H1 (cell line): ENCODE measurements around the gene FBXO30. TPM values are rescaled to one million over a fixed set of nuclear protein-coding genes. Genes with fewer than 3 reads are reported as not detected.

Experiments
- CTCF ChIA-PET: fragments of 300-600 bp; sonication (Branson Sonifier 250); formaldehyde crosslinking; loops from one replicate; lab custom pipeline; 2021; ENCODE audit not compliant: partially characterized antibody; lab: Charles Lee
- POLR2A ChIA-PET: fragments of 300-600 bp; sonication (Branson Sonifier 250); formaldehyde crosslinking; loops from one replicate; lab custom pipeline; 2021; ENCODE audit warnings: inconsistent platforms; ENCODE audit not compliant: partially characterized antibody; lab: Charles Lee
- DNase-seq, 2 experiments: peaks; one replicate each; pipeline versions ENCODE4 v3.0.0 to v3.0.0-alpha.2; 2010 to 2022; ENCODE audit warnings: low spot score in 2 of 2, low read depth in 1 of 2, mixed read lengths in 1 of 2
- FAIRE-seq: peaks from 2 replicates; lab custom pipeline; 2011; peaks lifted over from hg19 to GRCh38; lab: Jason Lieb, UNC
- H2AFZ ChIP-seq: 2 replicates; pipeline ENCODE4 v1.8.1; 2012; ENCODE audit warnings: low read length, inconsistent platforms
- H2AK5ac ChIP-seq: 2 replicates; pipeline ENCODE4 v1.6.1; 2013; ENCODE audit warnings: low read depth, low read length
- H2BK120ac ChIP-seq: replicated peaks from 2 replicates; pipeline ENCODE3; 2013; ENCODE audit warnings: low read depth, low read length, inconsistent platforms
- H2BK12ac ChIP-seq: 2 replicates; pipeline ENCODE4 v1.6.1; 2013; ENCODE audit warnings: low read depth, low read length
- H2BK15ac ChIP-seq: 2 replicates; pipeline ENCODE4 v1.6.1; 2013; ENCODE audit warnings: low read length
- H2BK20ac ChIP-seq: 2 replicates; pipeline ENCODE4 v1.6.1; 2013; ENCODE audit warnings: low read length
- H2BK5ac ChIP-seq: 2 replicates; pipeline ENCODE4 v1.6.1; 2013; ENCODE audit warnings: low read depth, low read length
- H3K14ac ChIP-seq: 2 replicates; pipeline ENCODE4 v1.6.1; 2013; ENCODE audit warnings: inconsistent platforms; ENCODE audit not compliant: insufficient read length
- H3K18ac ChIP-seq: 2 replicates; pipeline ENCODE4 v1.6.1; 2013; ENCODE audit warnings: low read length; ENCODE audit errors: extremely low read depth
- H3K23ac ChIP-seq: 2 replicates; pipeline ENCODE4 v1.6.1; 2013; ENCODE audit warnings: inconsistent platforms; ENCODE audit not compliant: insufficient read length
- H3K23me2 ChIP-seq: 2 replicates; pipeline ENCODE4 v1.6.1; 2013; ENCODE audit warnings: low read depth, low read length
- H3K27ac ChIP-seq: 2 replicates; pipeline ENCODE4 v1.6.1; 2011; ENCODE audit warnings: low read depth, low read length, inconsistent platforms
- H3K27me3 ChIP-seq, 4 experiments: replicated peaks in 1 of 4; 1 replicate in 1 of 4; 2 replicates in 3 of 4; pipeline versions ENCODE4 v1.6.1 to v1.8.1; 2011 to 2013; ENCODE audit warnings: low read length in 3 of 4, mild to moderate bottlenecking in 3 of 4, inconsistent platforms in 2 of 4, mixed read lengths in 2 of 4, moderate library complexity in 1 of 4; ENCODE audit not compliant: control insufficient read depth in 3 of 4, insufficient read depth in 3 of 4; ENCODE audit errors: extremely low read depth in 1 of 4
- H3K36me3 ChIP-seq, 4 experiments: 2 replicates each; pipeline versions ENCODE4 v1.6.1 to v1.8.1; 2011 to 2013; ENCODE audit warnings: mild to moderate bottlenecking in 4 of 4, low read length in 3 of 4, moderate library complexity in 2 of 4, control low read depth in 1 of 4, inconsistent platforms in 1 of 4; ENCODE audit not compliant: insufficient read depth in 4 of 4, control insufficient read depth in 2 of 4
- H3K4ac ChIP-seq: replicated peaks from 2 replicates; pipeline ENCODE3; 2013; ENCODE audit warnings: low read length, low read depth, mixed read lengths, inconsistent platforms; ENCODE audit not compliant: insufficient read length
- H3K4me1 ChIP-seq, 4 experiments: replicated peaks in 1 of 4; 1 replicate in 1 of 4; 2 replicates in 3 of 4; pipeline versions ENCODE4 v1.6.1 to v1.8.1; 2011 to 2013; ENCODE audit warnings: low read length in 3 of 4, inconsistent platforms in 2 of 4, mixed read lengths in 1 of 4; ENCODE audit not compliant: insufficient read depth in 4 of 4, control insufficient read depth in 3 of 4
- H3K4me2 ChIP-seq, 2 experiments: 2 replicates each; pipeline versions ENCODE4 v1.6.1 to v1.8.1; 2011 to 2013; ENCODE audit warnings: low read depth in 2 of 2, low read length in 2 of 2, control low read depth in 1 of 2, inconsistent platforms in 1 of 2, mild to moderate bottlenecking in 1 of 2; ENCODE audit not compliant: insufficient read depth in 1 of 2
- H3K4me3 ChIP-seq, 4 experiments: fragments of 200-600, 300-600 bp in 1 of 4; sonication (generic), shearing (Covaris generic), sonication (Bioruptor Twin) in 1 of 4; 2 replicates each; pipeline versions ENCODE4 v1.5.1 to v1.8.1; 2011 to 2016; ENCODE audit warnings: low read length in 4 of 4, low read depth in 3 of 4, control low read depth in 2 of 4, inconsistent platforms in 2 of 4, mild to moderate bottlenecking in 2 of 4, mixed read lengths in 1 of 4, moderate library complexity in 1 of 4; ENCODE audit not compliant: insufficient read depth in 2 of 4; ENCODE audit errors: extremely low read depth in 1 of 4
- H3K56ac ChIP-seq: replicated peaks from 2 replicates; pipeline ENCODE3; 2013; ENCODE audit warnings: low read depth, mild to moderate bottlenecking, mixed read lengths, low read length, inconsistent platforms; ENCODE audit not compliant: insufficient read length
- H3K79me1 ChIP-seq: 2 replicates; pipeline ENCODE4 v1.6.1; 2013; ENCODE audit warnings: low read depth, low read length, control low read depth
- H3K79me2 ChIP-seq, 2 experiments: 2 replicates each; pipeline versions ENCODE4 v1.6.1 to v1.8.1; 2012 to 2013; ENCODE audit warnings: low read length in 2 of 2, mild to moderate bottlenecking in 2 of 2, inconsistent platforms in 1 of 2; ENCODE audit not compliant: insufficient read depth in 2 of 2, control insufficient read depth in 1 of 2
- H3K9ac ChIP-seq, 4 experiments: replicated peaks in 1 of 4; 1 replicate in 1 of 4; 2 replicates in 3 of 4; pipeline versions ENCODE4 v1.6.1 to v1.8.1; 2011 to 2013; ENCODE audit warnings: low read depth in 3 of 4, low read length in 3 of 4, control low read depth in 2 of 4, mild to moderate bottlenecking in 2 of 4, moderate library complexity in 2 of 4, inconsistent platforms in 1 of 4; ENCODE audit errors: extremely low read depth in 1 of 4
- H3K9me3 ChIP-seq, 2 experiments: 2 replicates each; pipeline versions ENCODE4 v1.6.1 to v1.8.1; 2012 to 2013; ENCODE audit warnings: mild to moderate bottlenecking in 2 of 2, moderate library complexity in 2 of 2, control low read depth in 1 of 2, inconsistent platforms in 1 of 2, low read depth in 1 of 2, low read length in 1 of 2, mixed read lengths in 1 of 2; ENCODE audit not compliant: insufficient read depth in 2 of 2
- H4K20me1 ChIP-seq, 2 experiments: replicated peaks in 1 of 2; 2 replicates each; pipeline versions ENCODE3 to v1.8.1; 2011 to 2013; ENCODE audit warnings: inconsistent platforms in 2 of 2, low read length in 2 of 2, mild to moderate bottlenecking in 1 of 2; ENCODE audit not compliant: insufficient read depth in 2 of 2, control insufficient read depth in 1 of 2
- H4K5ac ChIP-seq: 2 replicates; pipeline ENCODE4 v1.6.1; 2013; ENCODE audit warnings: low read length, low read depth, mixed read lengths, inconsistent platforms; ENCODE audit not compliant: insufficient read length
- H4K8ac ChIP-seq: 2 replicates; pipeline ENCODE4 v1.8.0; 2013; ENCODE audit warnings: mild to moderate bottlenecking, moderate library complexity, low read length, inconsistent platforms; ENCODE audit not compliant: insufficient read depth; ENCODE audit errors: extremely low read depth
- H4K91ac ChIP-seq: replicated peaks from 2 replicates; pipeline ENCODE3; 2013; ENCODE audit warnings: low read length, mixed read lengths, inconsistent platforms; ENCODE audit not compliant: insufficient read length
- BACH1 ChIP-seq: IDR thresholded peaks from 2 replicates; pipeline ENCODE4 v1.6.1; 2012; ENCODE audit warnings: low read length, improper control_type of control experiment
- BRCA1 ChIP-seq: IDR thresholded peaks from 2 replicates; pipeline ENCODE4 v1.6.1; 2012; ENCODE audit warnings: low read depth, low read length, improper control_type of control experiment
- CEBPB ChIP-seq: IDR thresholded peaks from 2 replicates; pipeline ENCODE4 v1.6.1; 2012; ENCODE audit warnings: low read depth, low read length
- E2F6 ChIP-seq: IDR thresholded peaks from 2 replicates; pipeline ENCODE4 v1.6.1; 2012; ENCODE audit warnings: inconsistent platforms
- EP300 ChIP-seq, 2 experiments: IDR thresholded peaks; 1 replicate in 1 of 2; 2 replicates in 1 of 2; pipeline ENCODE4 v1.6.1; 2011 to 2012; ENCODE audit warnings: low read depth in 2 of 2, low read length in 2 of 2, mild to moderate bottlenecking in 2 of 2, borderline replicate concordance in 1 of 2, inconsistent platforms in 1 of 2, moderate library complexity in 1 of 2
- EZH2 ChIP-seq: fragments of 200-600 bp; sonication (generic); IDR thresholded peaks from 2 replicates; pipeline ENCODE4 v1.7.1; 2012; ENCODE audit warnings: low read depth, mild to moderate bottlenecking, moderate library complexity, low read length, inconsistent platforms; ENCODE audit not compliant: severe bottlenecking
- GABPA ChIP-seq: IDR thresholded peaks from 2 replicates; pipeline ENCODE4 v1.6.1; 2011; ENCODE audit warnings: mild to moderate bottlenecking, low read length, moderate library complexity, borderline replicate concordance; ENCODE audit not compliant: insufficient read depth
- JUND ChIP-seq: IDR thresholded peaks from 2 replicates; pipeline ENCODE4 v1.6.1; 2011; ENCODE audit warnings: mild to moderate bottlenecking, improper control_type of control experiment, low read length
- KDM5A ChIP-seq: fragments of 200-600 bp; IDR thresholded peaks from 2 replicates; pipeline ENCODE4 v1.7.1; 2012; ENCODE audit warnings: mild to moderate bottlenecking, low read length, inconsistent platforms, mixed read lengths
- MAX ChIP-seq: IDR thresholded peaks from 2 replicates; pipeline ENCODE4 v1.6.1; 2012; ENCODE audit warnings: inconsistent platforms
- PHF8 ChIP-seq: fragments of 200-600 bp; sonication (generic); conservative IDR thresholded peaks from 2 replicates; pipeline ENCODE4 v1.7.1; 2012; ENCODE audit warnings: low read depth, mild to moderate bottlenecking, inconsistent platforms, low read length, moderate library complexity
- RXRA ChIP-seq: IDR thresholded peaks from 2 replicates; pipeline ENCODE4 v1.6.1; 2011; ENCODE audit warnings: low read depth, mild to moderate bottlenecking, low read length, moderate library complexity; ENCODE audit not compliant: insufficient read depth
- SAP30 ChIP-seq: fragments of 300-600 bp; sonication (generic); IDR thresholded peaks from 2 replicates; pipeline ENCODE4 v1.7.1; 2012; ENCODE audit warnings: low read length, moderate library complexity, mild to moderate bottlenecking, inconsistent platforms; ENCODE audit not compliant: insufficient read depth, insufficient replicate concordance
- TAF1 ChIP-seq: IDR thresholded peaks from 2 replicates; pipeline ENCODE4 v1.6.1; 2011; ENCODE audit warnings: mild to moderate bottlenecking, low read depth, low read length
- WGBS, 2 experiments: shearing (Covaris generic) in 1 of 2; methylation state at CpG; one replicate each; pipeline versions ENCODE4 v1.1.6 to v1.1.7; 2013 to 2015; ENCODE audit warnings: low lambda C conversion rate in 2 of 2, mixed read lengths in 2 of 2, inconsistent platforms in 1 of 2, low coverage in 1 of 2, missing lambda C conversion rate in 1 of 2; ENCODE audit not compliant: insufficient replicate concordance in 2 of 2, insufficient coverage in 1 of 2, insufficient read length in 1 of 2; ENCODE audit errors: extremely low coverage in 1 of 2, missing lambda C conversion rate in 1 of 2; 5-methylcytosine and 5-hydroxymethylcytosine counted together
- polyA plus RNA-seq, 7 experiments: library from polyadenylated mRNA; depleted of rRNA in 3 of 7; stranded (reverse) in 5 of 7; unstranded in 2 of 7; fragments of >200 nt in 5 of 7; fragments of 200-250 nt in 2 of 7; gene quantifications; 1 replicate in 5 of 7; 2 replicates in 1 of 7; 4 replicates in 1 of 7; pipeline versions ENCODE4 v1.2.1 to v1.2.3, GENCODE V29; 2011 to 2013; ENCODE audit warnings: missing spikeins in 2 of 7, mixed read lengths in 2 of 7
- total RNA-seq: library from RNA; stranded (reverse); fragmentation: NEBNext Ultra II Directional; extraction: Animal tissue kit (Norgen Biotek cat#: 25700); gene quantifications from 2 replicates; pipeline ENCODE4 v1.2.1, GENCODE V29; 2021

FBXO30 gene
- total and polyA plus RNA-seq, 2 of the 8 experiments (the other 6 are each of a cell fraction or from before 2014, with no cell fraction given): 3.9 to 18.3 TPM

- H2AK5ac ChIP-seq: no peak overlapping the region
- no peak overlapping the region for H4K5ac ChIP-seq
- H3K56ac ChIP-seq: no peak overlapping the region
- H3K14ac ChIP-seq: no peak overlapping the region
- H2BK5ac ChIP-seq: no peak overlapping the region
- no peak overlapping the region for H3K27ac ChIP-seq
- H3K23me2 ChIP-seq: no peaks in the 10 kb centered on the region; the same call in 1 of the 2 replicates
- no peak overlapping the region for H3K4ac ChIP-seq
- no peaks in the 10 kb centered on the region for H3K79me2 ChIP-seq
- H4K91ac ChIP-seq: no peak overlapping the region
- no peak overlapping the region for H3K18ac ChIP-seq
- no peaks in the 10 kb centered on the region for H3K79me1 ChIP-seq
- WGBS, 2 experiments: 94% methylated on average over 1 of the region's 1 CpG; no CpG with 5 or more reads in 1 of the 2 experiments
- H2BK12ac ChIP-seq: no peak overlapping the region
- H3K4me1 ChIP-seq: no peaks in the 10 kb centered on the region
- H3K4me2 ChIP-seq: no peak overlapping the region
- FAIRE-seq (no peak), DNase-seq (no peak)
- no peak overlapping the region for H3K23ac ChIP-seq
- H2BK120ac ChIP-seq: no peak overlapping the region
- H2BK15ac ChIP-seq: no peak overlapping the region
- POLR2A ChIA-PET: no interaction called here
- H3K9ac ChIP-seq: no peak overlapping the region
- H4K8ac ChIP-seq: no peak overlapping the region
- peaks cover 0 to 1% of the 10 kb centered on the region in 2 experiments for H4K20me1 ChIP-seq
- no peaks in the 10 kb centered on the region for H3K9me3 ChIP-seq
- H3K36me3 ChIP-seq: no peaks in the 10 kb centered on the region
- no peak overlapping the region for H3K4me3 ChIP-seq
- no peak overlapping the region for H2AFZ ChIP-seq
- CTCF ChIA-PET: no interaction called here
- H2BK20ac ChIP-seq: no peak overlapping the region
- H3K27me3 ChIP-seq: no peaks in the 10 kb centered on the region
- no peak for TF ChIP-seq SAP30
- TF ChIP-seq CEBPB: no peak
- TF ChIP-seq KDM5A: no peak
- no peak for TF ChIP-seq EP300 (IDR thresholded peaks at IDR 0.05; ENCODE audit: borderline replicate concordance in 1 of 2, low read depth in 2 of 2, low read length in 2 of 2)
- no peak for TF ChIP-seq E2F6
- TF ChIP-seq EZH2: no peak
- no peak for TF ChIP-seq JUND
- TF ChIP-seq RXRA: no peak
- no peak for TF ChIP-seq BRCA1
- TF ChIP-seq MAX: no peak
- no peak for TF ChIP-seq BACH1
- no peak for TF ChIP-seq GABPA
- TF ChIP-seq PHF8: no peak
- no peak for TF ChIP-seq TAF1
Observed at GRCh38 chr6:145860562-145860961, 46.0 kb upstream of the FBXO30 start.
